HuH-7 (cell line): ENCODE data around the gene TMEM38A.
A peak's percentile ranks its signal among the peaks of the same experiment; 100 is the strongest.
"Not testable (repeated sequence)": the region's sequence is repeated elsewhere in the genome, so short reads cannot be mapped to it uniquely, and the experiment has no call there.

Experiments
- DNase-seq: peaks from one replicate; pipeline ENCODE4 v3.0.0; 2011; ENCODE audit warnings: low spot score

TMEM38A gene

DNA sequence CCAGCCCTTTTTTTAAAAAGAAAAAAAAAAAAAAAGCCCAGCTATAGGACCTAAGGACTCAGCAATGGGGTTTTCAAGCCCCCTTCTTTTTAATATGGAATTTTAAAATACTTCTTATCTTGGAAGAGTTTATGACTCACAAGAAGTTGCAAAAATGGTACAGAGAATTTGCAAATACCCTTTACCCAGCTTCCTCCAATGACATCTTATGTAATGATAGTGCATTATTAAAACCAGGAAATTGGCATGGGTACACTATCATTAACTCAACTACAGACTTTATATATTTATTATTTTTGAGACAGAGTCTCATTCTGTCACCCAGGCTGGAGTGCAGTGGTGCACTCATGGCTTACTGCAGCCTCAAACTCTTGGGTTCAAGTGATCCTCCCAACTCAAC, 16.1 kb downstream of the TMEM38A start:
- DNase-seq = no peak

DNA sequence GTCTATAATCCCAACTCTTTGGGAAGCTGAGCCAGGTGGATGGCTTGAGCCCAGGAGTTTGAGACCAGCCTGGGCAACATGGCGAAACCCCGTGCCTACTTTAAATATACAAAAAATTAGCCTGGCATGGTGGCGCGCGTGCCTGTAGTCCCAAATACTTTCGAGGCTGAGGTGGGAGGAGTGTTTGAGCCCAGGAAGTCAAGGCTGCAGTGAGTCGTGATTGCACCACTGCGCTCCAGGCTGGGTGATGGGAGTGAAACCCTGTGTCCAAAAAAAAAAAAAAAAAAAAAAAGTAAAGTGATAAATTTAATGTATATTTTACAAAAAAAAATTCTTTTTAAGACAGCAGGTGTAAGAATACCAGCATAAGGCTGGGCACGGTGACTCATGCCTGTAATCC, 17.6 kb downstream of the TMEM38A start:
- DNase-seq = no peak

DNA sequence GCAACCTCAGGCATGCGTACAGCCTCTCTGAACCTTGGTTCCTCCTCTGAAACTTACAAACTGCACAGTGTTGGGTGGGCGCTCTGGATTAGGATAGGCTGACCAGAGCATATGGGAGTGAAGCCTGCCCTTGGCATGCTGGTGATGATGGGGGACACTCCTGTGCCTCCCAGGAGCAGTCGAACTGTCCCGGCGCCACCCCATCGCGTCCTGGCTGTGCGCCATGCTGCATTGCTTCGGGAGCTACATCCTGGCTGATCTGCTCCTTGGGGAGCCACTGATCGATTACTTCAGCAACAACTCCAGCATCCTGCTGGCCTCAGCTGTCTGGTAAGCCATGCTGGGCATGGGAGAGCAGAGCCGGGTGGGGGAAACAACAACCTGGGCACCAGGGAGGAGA, 18.9 kb downstream of the TMEM38A start:
- DNase-seq = no peak

DNA sequence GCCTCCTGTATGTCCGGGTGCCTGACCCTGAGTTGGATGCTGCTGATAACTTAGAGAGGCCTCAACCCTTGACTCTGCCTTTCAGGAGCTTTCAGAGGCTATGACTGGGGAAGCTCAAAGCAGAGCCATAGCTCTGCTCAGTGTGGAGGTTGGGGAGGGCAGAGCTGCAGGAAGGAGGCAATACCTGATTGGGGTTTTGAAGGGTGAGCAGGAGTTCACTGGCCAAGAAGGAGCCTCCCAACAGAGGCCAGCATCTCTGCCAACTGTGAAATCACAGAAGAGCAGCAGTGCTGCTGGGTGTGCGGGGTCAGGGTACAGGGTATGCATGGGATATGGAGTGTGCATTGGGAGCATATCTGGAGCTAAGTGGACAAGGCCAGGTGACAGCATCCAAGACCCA, 21.6 kb downstream of the TMEM38A start:
- no peak for DNase-seq

DNA sequence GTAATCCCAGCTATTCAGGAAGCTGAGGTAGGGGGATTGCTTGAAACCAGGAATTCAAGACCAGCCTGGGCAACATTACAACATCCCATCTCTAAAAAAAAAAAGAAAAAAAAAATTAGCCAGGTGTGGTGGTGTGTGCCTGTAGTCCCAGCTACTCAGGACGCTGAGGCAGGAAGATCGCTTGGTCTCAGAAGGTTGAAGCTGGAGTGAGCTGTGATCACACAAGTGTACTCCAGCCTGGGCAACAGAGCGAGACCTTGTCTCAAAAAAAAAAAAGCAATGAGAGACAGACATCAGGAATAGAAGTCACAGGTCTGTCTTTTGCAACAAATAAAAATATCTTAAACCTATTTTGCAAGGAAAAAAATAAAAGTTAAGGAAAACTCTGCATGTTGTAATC, 23.3 kb downstream of the TMEM38A start:
- no peak for DNase-seq

DNA sequence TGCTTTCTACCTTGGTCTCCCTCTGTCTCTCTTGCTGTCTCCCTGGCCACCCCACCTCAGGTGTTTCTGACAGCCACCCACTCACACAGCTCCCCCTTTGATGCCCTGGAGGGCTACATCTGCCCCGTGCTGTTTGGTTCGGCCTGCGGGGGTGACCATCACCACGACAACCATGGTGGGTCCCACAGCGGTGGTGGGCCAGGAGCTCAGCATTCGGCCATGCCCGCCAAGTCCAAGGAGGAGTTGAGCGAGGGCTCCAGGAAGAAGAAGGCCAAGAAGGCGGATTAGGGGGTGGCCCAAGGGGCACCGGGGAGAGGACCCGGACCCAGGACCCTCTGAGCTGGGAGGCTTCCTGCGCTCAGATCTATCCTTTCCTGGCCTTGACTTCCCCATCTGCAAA, 27.1 kb downstream of the TMEM38A start:
- no peak for DNase-seq

DNA sequence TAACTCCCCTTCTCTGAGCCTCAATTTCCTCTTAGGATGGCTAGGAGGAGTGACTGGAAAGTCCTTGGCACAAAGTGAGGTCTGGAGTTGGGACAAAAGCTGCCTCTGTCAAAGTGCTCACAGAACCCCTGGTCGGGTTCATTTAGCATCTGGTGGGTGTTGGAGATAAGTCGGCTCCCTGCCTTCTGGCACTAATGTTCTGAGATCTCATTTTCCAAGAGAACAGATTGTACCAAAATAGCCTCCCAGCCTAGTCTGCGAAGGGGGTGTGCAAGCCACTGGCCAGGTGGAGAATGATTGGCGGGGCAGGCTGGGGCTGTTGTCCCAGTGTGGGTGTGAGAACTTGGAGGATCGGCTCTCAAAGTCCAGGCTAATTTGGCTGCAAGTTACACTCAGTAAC, 38.0 kb downstream of the TMEM38A start:
- no peak for DNase-seq

DNA sequence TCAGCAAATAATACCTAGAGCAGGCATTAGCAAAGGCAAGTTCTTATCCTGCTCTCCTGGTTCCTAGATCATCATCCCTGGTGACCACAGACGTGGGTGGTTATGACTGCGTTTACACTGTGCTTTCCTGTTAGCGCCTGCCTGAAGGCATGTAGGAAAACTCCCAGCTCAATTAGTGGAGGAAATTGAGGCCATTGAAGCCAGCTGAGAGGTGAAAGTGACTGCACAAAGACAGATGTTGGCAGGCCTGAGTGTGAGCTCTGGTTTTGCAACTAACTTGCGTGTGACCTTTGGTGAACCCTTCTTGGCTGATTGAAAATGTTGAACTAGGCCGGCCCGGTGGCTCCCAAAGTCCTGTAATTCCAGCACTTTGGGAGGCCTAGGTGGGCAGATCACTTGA, 41.2 kb downstream of the TMEM38A start:
- no peak for DNase-seq

- no peak for DNase-seq
These were observed 42.7 kb downstream of the TMEM38A start for GRCh38 chr19:16703677-16704076.

- DNase-seq = not testable (repeated sequence)
These were observed 49.9 kb downstream of the TMEM38A start for GRCh38 chr19:16710870-16711269.

GRCh38 chr19:16712295-16712694, 51.4 kb downstream of the TMEM38A start:
- not testable (repeated sequence) for DNase-seq

- DNase-seq = peak; percentile 60
These were observed 53.9 kb downstream of the TMEM38A start for GRCh38 chr19:16714702-16715287.

GRCh38 chr19:16715611-16716010, 54.7 kb downstream of the TMEM38A start:
- DNase-seq = no peak

- DNase-seq = no peak
These were observed 60.1 kb downstream of the TMEM38A start for GRCh38 chr19:16721051-16721450.

GRCh38 chr19:16722591-16722990, 61.7 kb downstream of the TMEM38A start:
- DNase-seq = no peak

- DNase-seq = no peak
These were observed 66.0 kb downstream of the TMEM38A start for GRCh38 chr19:16726916-16727315.

DNA sequence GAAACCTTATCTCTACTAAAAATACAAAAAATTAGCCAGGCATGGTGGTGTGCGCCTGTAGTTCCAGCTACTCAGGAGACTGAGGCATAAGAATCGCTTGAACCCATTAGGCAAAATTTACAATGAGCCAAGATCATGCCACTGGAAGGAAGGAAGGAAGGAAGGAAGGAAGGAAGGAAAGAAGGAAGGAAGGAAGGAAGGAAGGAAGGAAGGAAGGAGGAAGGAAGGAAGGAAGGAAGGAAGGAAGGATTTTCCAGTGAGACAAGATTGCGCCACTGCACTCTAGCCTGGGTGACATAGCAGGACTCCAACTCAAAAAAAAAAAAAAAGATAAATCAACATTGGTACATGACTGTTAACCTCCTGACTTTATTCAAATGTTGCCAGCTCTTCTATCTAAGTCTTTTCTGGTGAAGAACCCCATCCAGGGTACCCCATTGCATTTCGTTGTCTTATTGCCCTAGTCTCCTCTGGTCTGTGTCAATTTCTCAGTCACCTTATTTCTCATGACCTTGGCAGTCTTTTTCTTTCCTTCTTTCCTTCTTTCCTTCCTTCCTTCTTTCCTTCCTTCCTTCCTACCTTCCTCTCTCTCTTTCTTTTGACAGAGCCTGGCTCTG, 74.8 kb downstream of the TMEM38A start:
- DNase-seq = not testable (repeated sequence)

DNA sequence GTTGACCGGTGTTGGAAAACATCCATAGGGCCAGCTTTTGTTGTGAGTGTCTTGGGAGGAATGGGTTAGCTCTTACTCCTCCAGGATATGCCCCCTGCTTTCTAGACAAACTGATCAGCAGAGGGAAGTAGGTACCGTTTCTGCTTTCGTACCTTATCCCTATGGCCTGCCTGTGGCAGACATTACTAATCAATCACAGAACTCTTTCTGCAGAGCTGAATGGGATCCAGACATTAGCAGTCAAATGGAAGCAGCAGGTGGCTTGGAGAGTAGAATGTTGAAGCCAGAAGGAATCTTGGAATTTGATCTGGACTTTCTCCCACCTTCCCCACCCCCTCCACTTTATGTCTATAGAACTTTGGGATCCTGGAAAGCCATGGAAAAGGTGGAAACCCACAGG, 75.8 kb downstream of the TMEM38A start:
- DNase-seq = no peak

- DNase-seq = no peak
These were observed 77.0 kb downstream of the TMEM38A start for GRCh38 chr19:16737911-16738310.

DNA sequence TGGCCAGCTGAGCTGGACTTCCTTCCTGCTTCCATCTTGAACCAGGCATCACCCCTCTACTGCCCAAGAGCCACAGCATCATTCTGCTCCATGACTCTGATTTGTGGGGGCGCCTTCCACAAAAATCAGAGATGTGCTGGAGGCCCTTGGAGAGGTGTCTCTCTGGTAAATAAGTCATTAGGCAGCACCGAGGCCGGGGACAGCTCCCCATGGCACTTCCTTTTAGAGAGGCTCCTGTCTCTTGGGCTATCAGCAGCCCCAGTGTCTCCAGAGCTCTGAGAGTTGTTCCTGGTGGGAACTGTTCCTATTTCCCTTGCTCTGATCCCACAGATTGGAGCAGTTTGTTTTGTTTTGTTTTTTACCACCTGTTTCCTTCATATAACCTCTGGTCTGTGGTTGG, 78.6 kb downstream of the TMEM38A start:
- DNase-seq = no peak
